Lung (tissue), 12 donors: Measurements from ENCODE around the gene OLFM2. TPM values are rescaled to one million over a fixed set of nuclear protein-coding genes. Genes with fewer than 3 reads are reported as not detected.

Experiments
- ATAC-seq: fragments of 200-7000 bp; cut with Tn5 transposase; one replicate; pipeline ENCODE4 v1.9.1; 2020; ENCODE audit warnings: moderate number of reproducible peaks; ENCODE audit not compliant: insufficient read depth, low FRiP score
- DNase-seq, 3 donors: peaks; one replicate each; pipeline ENCODE4 v3.0.0-alpha.2; 2013 to 2017
- H3K27ac ChIP-seq, 2 donors: one replicate each; pipeline ENCODE4 v1.5.1; 2013; ENCODE audit warnings: mild to moderate bottlenecking in 2 of 2, moderate library complexity in 2 of 2, control low read depth in 1 of 2, inconsistent platforms in 1 of 2, low read depth in 1 of 2, low read length in 1 of 2
- H3K27me3 ChIP-seq, 3 donors: one replicate each; pipeline ENCODE4 v1.5.1; 2013; ENCODE audit warnings: low read length in 2 of 3; ENCODE audit not compliant: control insufficient read depth in 3 of 3, insufficient read depth in 3 of 3
- H3K36me3 ChIP-seq, 4 donors: one replicate each; pipeline ENCODE4 v1.5.1; 2013; ENCODE audit warnings: low read length in 4 of 4, mild to moderate bottlenecking in 1 of 4, moderate library complexity in 1 of 4; ENCODE audit not compliant: control insufficient read depth in 4 of 4, insufficient read depth in 4 of 4
- H3K4me1 ChIP-seq, 5 donors: one replicate each; pipeline ENCODE4 v1.5.1; 2013; ENCODE audit warnings: low read length in 5 of 5, mild to moderate bottlenecking in 2 of 5, moderate library complexity in 1 of 5; ENCODE audit not compliant: control insufficient read depth in 5 of 5, insufficient read depth in 5 of 5
- H3K4me3 ChIP-seq: one replicate; pipeline ENCODE4 v1.5.1; 2013; ENCODE audit warnings: mild to moderate bottlenecking, control low read depth, moderate library complexity
- H3K9ac ChIP-seq, 2 donors: one replicate each; pipeline ENCODE4 v1.5.1; 2013; ENCODE audit warnings: low read length in 2 of 2, control low read depth in 1 of 2; ENCODE audit not compliant: insufficient read depth in 1 of 2
- H3K9me3 ChIP-seq, 4 donors: one replicate each; pipeline ENCODE4 v1.5.1; 2013; ENCODE audit warnings: low read length in 3 of 4, mild to moderate bottlenecking in 1 of 4, moderate library complexity in 1 of 4; ENCODE audit not compliant: control insufficient read depth in 4 of 4, insufficient read depth in 3 of 4
- CTCF ChIP-seq: IDR thresholded peaks from 2 replicates; pipeline ENCODE4 v1.5.1; 2012; ENCODE audit warnings: mild to moderate bottlenecking; ENCODE audit errors: control extremely low read depth, extremely low read depth
- WGBS, 2 donors: extraction: QIAGEN DNeasy Blood & Tissue Kit; methylation state at CpG; one replicate each; pipeline ENCODE4 v1.1.7; 2013; 5-methylcytosine and 5-hydroxymethylcytosine counted together
- polyA plus RNA-seq, 2 donors: library from polyadenylated mRNA; stranded (reverse); fragments of 200-250 nt; gene quantifications; one replicate each; pipeline ENCODE4 v1.2.1, GENCODE V29; 2013
- total RNA-seq, 2 donors: library from RNA; depleted of rRNA in 1 of 2; stranded (reverse); fragments of >200 nt in 1 of 2; gene quantifications; one replicate each; pipeline ENCODE4 v1.2.1, GENCODE V29; 2014 to 2021
- donor health status: control.
- donor health status: control.
- donor health status: Bipolar disorder and iron deficiency.
- donor health status: healthy.
- donor health status: DM: yes; HTN: yes; CAD: no.

OLFM2 gene
- total and polyA plus RNA-seq, 4 donors, result 2.2 to 14.3 (median 8.8) TPM

- Histone ChIP-seq H3K9ac (no peak overlapping the region), H3K9me3 (no peaks in the 10 kb centered on the region), H3K4me3 (no peak overlapping the region), H3K27me3 (peaks cover 0 to 13% (median 9%) of the 10 kb centered on the region in 3 donors), H3K27ac (no peak overlapping the region), H3K36me3 (no peaks in the 10 kb centered on the region), H3K4me1 (peaks cover 0 to 4% (median 0%) of the 10 kb centered on the region in 5 donors)
- TF ChIP-seq CTCF, result no peak
- DNase-seq (peak; percentile 30 to 56 (median 45)), ATAC-seq (no peak)
- WGBS, 2 donors, result 5 to 6% methylated on average over 3 of the region's 3 CpGs
Measured at GRCh38 chr19:9917321-9917720, 19.0 kb downstream of the OLFM2 start.

GRCh38 chr19:9916719-9917118 lies 19.6 kb downstream of the OLFM2 start:
- Histone ChIP-seq H3K27ac (no peak overlapping the region), H3K27me3 (peaks cover 0 to 19% (median 14%) of the 10 kb centered on the region in 3 donors), H3K9ac (no peak overlapping the region), H3K36me3 (no peaks in the 10 kb centered on the region), H3K4me3 (no peak overlapping the region), H3K4me1 (peaks cover 0 to 4% (median 0%) of the 10 kb centered on the region in 5 donors), H3K9me3 (no peaks in the 10 kb centered on the region)
- DNase-seq (no peak), ATAC-seq (no peak)
- TF ChIP-seq CTCF, result no peak
- 49 to 53% methylated on average over 6 of the region's 6 CpGs for WGBS, 2 donors

- Histone ChIP-seq H3K4me3 (no peak overlapping the region), H3K27ac (no peak overlapping the region), H3K4me1 (peaks cover 0 to 4% (median 0%) of the 10 kb centered on the region in 5 donors), H3K9ac (no peak overlapping the region), H3K36me3 (no peaks in the 10 kb centered on the region), H3K9me3 (no peaks in the 10 kb centered on the region), H3K27me3 (peaks cover 0 to 29% (median 20%) of the 10 kb centered on the region in 3 donors)
- peak; percentile 34 for TF ChIP-seq CTCF
- WGBS, 2 donors, result 0 to 1% methylated on average over 58 to 65 of the region's 65 CpGs
- ATAC-seq, result peak; percentile 66
- peak; percentile 68 to 76 (median 73) for DNase-seq
Measured at GRCh38 chr19:9914315-9915207, 21.8 kb downstream of the OLFM2 start.
